HFF-Myc (cell line): ENCODE results near the gene LCE5A.

Experiments
- DNase-seq: peaks from one replicate; pipeline ENCODE4 v3.0.0-alpha.2; 2011; ENCODE audit warnings: low read depth; ENCODE audit errors: extremely low read depth
- H3K4me3 ChIP-seq: replicated peaks from 2 replicates; pipeline ENCODE4 v1.5.1; 2011; ENCODE audit warnings: low read depth, mild to moderate bottlenecking, control low read depth, low read length
- CTCF ChIP-seq: IDR thresholded peaks from 2 replicates; pipeline ENCODE4 v1.5.1; 2012; ENCODE audit warnings: mild to moderate bottlenecking, low read depth, low read length, control low read depth; ENCODE audit errors: missing control alignments

The LCE5A gene

GRCh38 chr1:152516082-152516481 lies 5.5 kb downstream of the LCE5A start:
- no peak overlapping the region for H3K4me3 ChIP-seq
- TF ChIP-seq CTCF = no peak
- no peak for DNase-seq

GRCh38 chr1:152517237-152517811 lies 6.7 kb downstream of the LCE5A start:
- H3K4me3 ChIP-seq = no peak overlapping the region
- TF ChIP-seq CTCF = no peak
- no peak for DNase-seq

GRCh38 chr1:152519851-152520250 lies 9.2 kb downstream of the LCE5A start:
- H3K4me3 ChIP-seq = no peak overlapping the region
- DNase-seq = no peak
- TF ChIP-seq CTCF = no peak

- no peak for DNase-seq
- no peak for TF ChIP-seq CTCF
- no peak overlapping the region for H3K4me3 ChIP-seq
Measured at GRCh38 chr1:152520561-152521090, 10.0 kb downstream of the LCE5A start.

- TF ChIP-seq CTCF = no peak
- DNase-seq = no peak
- no peak overlapping the region for H3K4me3 ChIP-seq
Measured at GRCh38 chr1:152525080-152525641, 14.6 kb downstream of the LCE5A start.

GRCh38 chr1:152533327-152533938 lies 22.8 kb downstream of the LCE5A start:
- TF ChIP-seq CTCF = peak; percentile 34
- no peak for DNase-seq
- no peak overlapping the region for H3K4me3 ChIP-seq

- H3K4me3 ChIP-seq = no peak overlapping the region
- no peak for DNase-seq
- no peak for TF ChIP-seq CTCF
Measured at GRCh38 chr1:152535774-152536173, 25.2 kb downstream of the LCE5A start.
